K562 (cell line): ENCODE measurements around the gene ZNF691. TPM values are rescaled to one million over a fixed set of nuclear protein-coding genes. Genes with fewer than 3 reads are reported as not detected.
A peak's percentile ranks its signal among the peaks of the same experiment; 100 is the strongest.

Source experiments
- ELF2 ChIP-seq: fragments of 250-450 bp; sonication (Bioruptor Pico); IDR thresholded peaks from 2 replicates; pipeline ENCODE4 v1.5.0; 2021; ENCODE audit warnings: mild to moderate bottlenecking
- FOXA1 ChIP-seq: fragments of 450-650 bp; IDR thresholded peaks from 2 replicates; pipeline ENCODE4 v1.6.1; 2016; ENCODE audit warnings: mild to moderate bottlenecking, borderline replicate concordance
- HMBOX1 ChIP-seq: sonication (generic); IDR thresholded peaks from 2 replicates; pipeline ENCODE4 v1.6.1; 2016
- HMG20A ChIP-seq: fragments of 450-650 bp; formaldehyde crosslinking; conservative IDR thresholded peaks from 2 replicates; pipeline ENCODE4 v1.4.0; 2020; ENCODE audit warnings: mild to moderate bottlenecking, mixed read lengths
- HOMEZ ChIP-seq: fragments of 250-450 bp; sonication (Bioruptor Pico); IDR thresholded peaks from 2 replicates; pipeline ENCODE4 v1.4.0; 2020; ENCODE audit warnings: mild to moderate bottlenecking, moderate library complexity
- MEIS2 ChIP-seq: fragments of 450-650 bp; IDR thresholded peaks from 2 replicates; pipeline ENCODE4 v1.6.1; 2014; ENCODE audit warnings: mild to moderate bottlenecking; ENCODE audit not compliant: partially characterized antibody
- MTA1 ChIP-seq: fragments of 450-650 bp; IDR thresholded peaks from 2 replicates; pipeline ENCODE4 v1.6.1; 2017; ENCODE audit warnings: borderline replicate concordance
- PKNOX1 ChIP-seq: fragments of 450-650 bp; IDR thresholded peaks from 2 replicates; pipeline ENCODE4 v1.6.1; 2016
- SNRNP70 ChIP-seq: fragments of 200-400 bp; formaldehyde crosslinking; optimal IDR thresholded peaks from 2 replicates; pipeline ENCODE3; 2017; ENCODE audit warnings: low read depth, low read length
- SRSF3 ChIP-seq: fragments of 200-400 bp; formaldehyde crosslinking; IDR thresholded peaks from 2 replicates; pipeline ENCODE4 v1.6.1; 2016; ENCODE audit warnings: mild to moderate bottlenecking, low read length, moderate library complexity; ENCODE audit not compliant: insufficient read depth
- TAF9B ChIP-seq: fragments of 450-650 bp; IDR thresholded peaks from 2 replicates; pipeline ENCODE4 v1.6.1; 2018; ENCODE audit warnings: mild to moderate bottlenecking; ENCODE audit not compliant: partially characterized antibody
- TAL1 ChIP-seq: fragments of 450-650 bp; IDR thresholded peaks from 2 replicates; pipeline ENCODE4 v1.6.1; 2016; ENCODE audit warnings: mild to moderate bottlenecking
- U2AF1 ChIP-seq: fragments of 200-400 bp; formaldehyde crosslinking; optimal IDR thresholded peaks from 2 replicates; pipeline ENCODE3; 2017; ENCODE audit warnings: mild to moderate bottlenecking, low read depth, low read length, moderate library complexity
- ZBED1 ChIP-seq: IDR thresholded peaks from 2 replicates; pipeline ENCODE4 v1.6.1; 2014
- ZNF146 ChIP-seq: IDR thresholded peaks from one replicate; pipeline ENCODE4 v1.6.1; 2018; ENCODE audit warnings: missing compliant biosample characterization; ENCODE audit not compliant: unreplicated experiment
- ZNF174 ChIP-seq: fragments of 250-450 bp; sonication (Bioruptor Pico); IDR thresholded peaks from 2 replicates; pipeline ENCODE4 v1.4.0; 2020; ENCODE audit warnings: mild to moderate bottlenecking
- ZNF197 ChIP-seq: fragments of 200-800 bp; sonication (Bioruptor generic); IDR thresholded peaks from 2 replicates; pipeline ENCODE4 v1.6.1; 2016; ENCODE audit warnings: low read depth, missing genetic modification characterization, missing compliant biosample characterization
- ZNF408 ChIP-seq: fragments of 250-450 bp; sonication (Bioruptor Pico); IDR thresholded peaks from 2 replicates; pipeline ENCODE4 v1.4.0; 2020; ENCODE audit warnings: low read depth, mild to moderate bottlenecking, moderate library complexity
- ZNF444 ChIP-seq: fragments of 250-450 bp; sonication (Bioruptor Pico); IDR thresholded peaks from 2 replicates; pipeline ENCODE4 v1.4.0; 2020; ENCODE audit warnings: mild to moderate bottlenecking, moderate library complexity
- polyA plus RNA-seq, 8 experiments: library from polyadenylated mRNA; depleted of rRNA in 4 of 8; stranded (reverse) in 5 of 8; unstranded in 3 of 8; fragments of >200 nt; fragmentation: Nextera tagmentation in 2 of 8; fragmentation: Illumina TruSeq in 1 of 8; extraction: Ambion mirVana in 2 of 8; extraction: Trizol in 1 of 8; gene quantifications; 2 replicates each; pipeline versions ENCODE4 v1.2.1 to v1.2.3, GENCODE V29; 2011 to 2014; ENCODE audit warnings: inconsistent platforms in 1 of 8, missing spikeins in 1 of 8
- total RNA-seq, 7 experiments: library from RNA; depleted of rRNA in 6 of 7; stranded (reverse); fragments of >200 nt in 6 of 7; fragmentation: Illumina TruSeq in 2 of 7; extraction: Trizol in 2 of 7; gene quantifications; 2 replicates each; pipeline versions ENCODE4 v1.2.1 to v1.2.3, GENCODE V29; 2011 to 2021; ENCODE audit warnings: low replicate concordance in 1 of 7
- TF ChIP-seq, protein P1 (sequence below): fragments of 250-450 bp; sonication (Bioruptor Pico); IDR thresholded peaks from 2 replicates; pipeline ENCODE4 v1.4.0; 2020; ENCODE audit warnings: mild to moderate bottlenecking, moderate library complexity, borderline replicate concordance
- TF ChIP-seq, protein P2 (sequence below): fragments of 450-650 bp; formaldehyde crosslinking; IDR thresholded peaks from 2 replicates; pipeline ENCODE4 v1.4.0; 2022; ENCODE audit warnings: missing genetic modification characterization

The ZNF691 gene
- total and polyA plus RNA-seq, 9 of the 15 experiments (the other 6 are each of a cell fraction or from before 2014, with no cell fraction given), result 10.7 to 30.4 (median 14.8) TPM

GRCh38 chr1:42825036-42825851, 21.2 kb upstream of the ZNF691 start (continued):
- TF ChIP-seq ZNF408 (CRISPR knock-in tag), result no peak
- TF ChIP-seq TAF9B, result no peak
- TF ChIP-seq FOXA1, result no peak
- TF ChIP-seq ZNF197 (CRISPR knock-in tag), result no peak
- no peak for TF ChIP-seq HMG20A (CRISPR knock-in tag)
- peak; percentile 80 for TF ChIP-seq MEIS2
- TF ChIP-seq MTA1, result peak; percentile 90
- no peak for TF ChIP-seq SNRNP70
- TF ChIP-seq PKNOX1, result peak; percentile 74
- no peak for TF ChIP-seq ZNF174
- no peak for TF ChIP-seq ELF2
- peak; percentile 78 for TF ChIP-seq HMBOX1
- TF ChIP-seq ZNF146 (CRISPR knock-in tag), result no peak
- TF ChIP-seq, protein P1, sequence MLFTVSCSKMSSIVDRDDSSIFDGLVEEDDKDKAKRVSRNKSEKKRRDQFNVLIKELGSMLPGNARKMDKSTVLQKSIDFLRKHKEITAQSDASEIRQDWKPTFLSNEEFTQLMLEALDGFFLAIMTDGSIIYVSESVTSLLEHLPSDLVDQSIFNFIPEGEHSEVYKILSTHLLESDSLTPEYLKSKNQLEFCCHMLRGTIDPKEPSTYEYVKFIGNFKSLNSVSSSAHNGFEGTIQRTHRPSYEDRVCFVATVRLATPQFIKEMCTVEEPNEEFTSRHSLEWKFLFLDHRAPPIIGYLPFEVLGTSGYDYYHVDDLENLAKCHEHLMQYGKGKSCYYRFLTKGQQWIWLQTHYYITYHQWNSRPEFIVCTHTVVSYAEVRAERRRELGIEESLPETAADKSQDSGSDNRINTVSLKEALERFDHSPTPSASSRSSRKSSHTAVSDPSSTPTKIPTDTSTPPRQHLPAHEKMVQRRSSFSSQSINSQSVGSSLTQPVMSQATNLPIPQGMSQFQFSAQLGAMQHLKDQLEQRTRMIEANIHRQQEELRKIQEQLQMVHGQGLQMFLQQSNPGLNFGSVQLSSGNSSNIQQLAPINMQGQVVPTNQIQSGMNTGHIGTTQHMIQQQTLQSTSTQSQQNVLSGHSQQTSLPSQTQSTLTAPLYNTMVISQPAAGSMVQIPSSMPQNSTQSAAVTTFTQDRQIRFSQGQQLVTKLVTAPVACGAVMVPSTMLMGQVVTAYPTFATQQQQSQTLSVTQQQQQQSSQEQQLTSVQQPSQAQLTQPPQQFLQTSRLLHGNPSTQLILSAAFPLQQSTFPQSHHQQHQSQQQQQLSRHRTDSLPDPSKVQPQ (CRISPR knock-in tag), result no peak
- no peak for TF ChIP-seq HOMEZ
- no peak for TF ChIP-seq SRSF3
- TF ChIP-seq TAL1, result peak; percentile 98
- TF ChIP-seq ZBED1, result no peak; the same call in 1 of the 2 replicates
- no peak for TF ChIP-seq U2AF1
- TF ChIP-seq ZNF444 (CRISPR knock-in tag), result no peak; the same call in 1 of the 2 replicates
- TF ChIP-seq, protein P2, sequence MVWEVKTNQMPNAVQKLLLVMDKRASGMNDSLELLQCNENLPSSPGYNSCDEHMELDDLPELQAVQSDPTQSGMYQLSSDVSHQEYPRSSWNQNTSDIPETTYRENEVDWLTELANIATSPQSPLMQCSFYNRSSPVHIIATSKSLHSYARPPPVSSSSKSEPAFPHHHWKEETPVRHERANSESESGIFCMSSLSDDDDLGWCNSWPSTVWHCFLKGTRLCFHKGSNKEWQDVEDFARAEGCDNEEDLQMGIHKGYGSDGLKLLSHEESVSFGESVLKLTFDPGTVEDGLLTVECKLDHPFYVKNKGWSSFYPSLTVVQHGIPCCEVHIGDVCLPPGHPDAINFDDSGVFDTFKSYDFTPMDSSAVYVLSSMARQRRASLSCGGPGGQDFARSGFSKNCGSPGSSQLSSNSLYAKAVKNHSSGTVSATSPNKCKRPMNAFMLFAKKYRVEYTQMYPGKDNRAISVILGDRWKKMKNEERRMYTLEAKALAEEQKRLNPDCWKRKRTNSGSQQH (CRISPR knock-in tag), result peak; percentile 54; the same call in 1 of the 2 replicates
